Lung (tissue), 12 donors: ENCODE data around the gene FAM120B. TPM values are rescaled to one million over a fixed set of nuclear protein-coding genes. Genes with fewer than 3 reads are reported as not detected.

Source experiments
- ATAC-seq: fragments of 200-7000 bp; cut with Tn5 transposase; one replicate; pipeline ENCODE4 v1.9.1; 2020; ENCODE audit warnings: moderate number of reproducible peaks; ENCODE audit not compliant: insufficient read depth, low FRiP score
- DNase-seq, 3 donors: peaks; one replicate each; pipeline ENCODE4 v3.0.0-alpha.2; 2013 to 2017
- H3K27ac ChIP-seq, 2 donors: one replicate each; pipeline ENCODE4 v1.5.1; 2013; ENCODE audit warnings: mild to moderate bottlenecking in 2 of 2, moderate library complexity in 2 of 2, control low read depth in 1 of 2, inconsistent platforms in 1 of 2, low read depth in 1 of 2, low read length in 1 of 2
- H3K27me3 ChIP-seq, 3 donors: one replicate each; pipeline ENCODE4 v1.5.1; 2013; ENCODE audit warnings: low read length in 2 of 3; ENCODE audit not compliant: control insufficient read depth in 3 of 3, insufficient read depth in 3 of 3
- H3K36me3 ChIP-seq, 4 donors: one replicate each; pipeline ENCODE4 v1.5.1; 2013; ENCODE audit warnings: low read length in 4 of 4, mild to moderate bottlenecking in 1 of 4, moderate library complexity in 1 of 4; ENCODE audit not compliant: control insufficient read depth in 4 of 4, insufficient read depth in 4 of 4
- H3K4me1 ChIP-seq, 5 donors: one replicate each; pipeline ENCODE4 v1.5.1; 2013; ENCODE audit warnings: low read length in 5 of 5, mild to moderate bottlenecking in 2 of 5, moderate library complexity in 1 of 5; ENCODE audit not compliant: control insufficient read depth in 5 of 5, insufficient read depth in 5 of 5
- H3K4me3 ChIP-seq: one replicate; pipeline ENCODE4 v1.5.1; 2013; ENCODE audit warnings: mild to moderate bottlenecking, control low read depth, moderate library complexity
- H3K9ac ChIP-seq, 2 donors: one replicate each; pipeline ENCODE4 v1.5.1; 2013; ENCODE audit warnings: low read length in 2 of 2, control low read depth in 1 of 2; ENCODE audit not compliant: insufficient read depth in 1 of 2
- H3K9me3 ChIP-seq, 4 donors: one replicate each; pipeline ENCODE4 v1.5.1; 2013; ENCODE audit warnings: low read length in 3 of 4, mild to moderate bottlenecking in 1 of 4, moderate library complexity in 1 of 4; ENCODE audit not compliant: control insufficient read depth in 4 of 4, insufficient read depth in 3 of 4
- CTCF ChIP-seq: IDR thresholded peaks from 2 replicates; pipeline ENCODE4 v1.5.1; 2012; ENCODE audit warnings: mild to moderate bottlenecking; ENCODE audit errors: control extremely low read depth, extremely low read depth
- WGBS, 2 donors: extraction: QIAGEN DNeasy Blood & Tissue Kit; methylation state at CpG; one replicate each; pipeline ENCODE4 v1.1.7; 2013; 5-methylcytosine and 5-hydroxymethylcytosine counted together
- polyA plus RNA-seq, 2 donors: library from polyadenylated mRNA; stranded (reverse); fragments of 200-250 nt; gene quantifications; one replicate each; pipeline ENCODE4 v1.2.1, GENCODE V29; 2013
- total RNA-seq, 2 donors: library from RNA; depleted of rRNA in 1 of 2; stranded (reverse); fragments of >200 nt in 1 of 2; gene quantifications; one replicate each; pipeline ENCODE4 v1.2.1, GENCODE V29; 2014 to 2021
- donor health status: control.
- donor health status: control.
- donor health status: Bipolar disorder and iron deficiency.
- donor health status: healthy.
- donor health status: DM: yes; HTN: yes; CAD: no.

The FAM120B gene
- total and polyA plus RNA-seq, 4 donors: 8.5 to 35.6 (median 20.7) TPM

GRCh38 chr6:170368544-170368943 is 62.0 kb downstream of the FAM120B start:
- Histone ChIP-seq H3K4me1 (peaks cover 0 to 36% (median 7%) of the 10 kb centered on the region in 5 donors), H3K4me3 (no peak overlapping the region), H3K9ac (no peak overlapping the region), H3K27me3 (no peaks in the 10 kb centered on the region), H3K27ac (no peak overlapping the region), H3K36me3 (peaks cover 0 to 28% (median 2%) of the 10 kb centered on the region in 4 donors), H3K9me3 (no peaks in the 10 kb centered on the region)
- no peak for TF ChIP-seq CTCF
- ATAC-seq (no peak), DNase-seq (no peak)
- WGBS, 2 donors: 80 to 98% methylated on average over 2 of the region's 2 CpGs

- 85 to 98% methylated on average over 3 to 5 of the region's 5 CpGs for WGBS, 2 donors
- no peak overlapping the region for H3K27ac ChIP-seq
- H3K36me3 ChIP-seq: peaks cover 0 to 25% (median 0%) of the 10 kb centered on the region in 4 donors
- H3K9me3 ChIP-seq: no peaks in the 10 kb centered on the region
- no peak for ATAC-seq
- no peaks in the 10 kb centered on the region for H3K27me3 ChIP-seq
- no peak for DNase-seq
- H3K4me3 ChIP-seq: no peak overlapping the region
- no peak overlapping the region for H3K9ac ChIP-seq
- peaks cover 0 to 36% (median 7%) of the 10 kb centered on the region in 5 donors for H3K4me1 ChIP-seq
- no peak for TF ChIP-seq CTCF
Measured at GRCh38 chr6:170369403-170369802, 62.8 kb downstream of the FAM120B start.

GRCh38 chr6:170370416-170370815 is 63.9 kb downstream of the FAM120B start:
- H3K9ac ChIP-seq: no peak overlapping the region
- no peak overlapping the region for H3K27ac ChIP-seq
- no peaks in the 10 kb centered on the region for H3K9me3 ChIP-seq
- no peak overlapping the region for H3K4me3 ChIP-seq
- ATAC-seq (no peak), DNase-seq (no peak)
- WGBS, 2 donors: 79 to 83% methylated on average over 6 of the region's 6 CpGs
- H3K4me1 ChIP-seq: peaks cover 0 to 36% (median 7%) of the 10 kb centered on the region in 5 donors
- H3K27me3 ChIP-seq: no peaks in the 10 kb centered on the region
- peaks cover 0 to 25% (median under 1%) of the 10 kb centered on the region in 4 donors for H3K36me3 ChIP-seq
- TF ChIP-seq CTCF: no peak

DNA sequence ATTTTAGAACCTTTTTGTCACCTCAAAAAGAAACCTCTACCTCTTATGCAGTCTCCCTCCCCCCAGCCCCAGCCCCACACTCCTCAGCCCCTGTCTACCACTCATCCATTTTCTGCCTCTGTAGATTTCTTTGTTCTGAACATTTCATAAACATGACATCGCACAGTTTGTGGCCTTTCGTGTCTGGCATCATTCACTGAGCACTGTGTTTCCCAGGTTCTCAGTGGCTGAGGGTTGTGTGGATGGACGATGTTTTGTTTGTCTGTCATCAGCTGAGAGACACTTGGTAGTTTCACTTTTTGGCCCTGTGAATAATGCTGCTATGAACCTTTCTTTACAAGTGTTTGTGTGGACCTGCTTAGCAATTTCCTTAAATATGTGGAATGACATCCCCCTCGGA is 64.5 kb downstream of the FAM120B start:
- H3K27ac ChIP-seq: no peak overlapping the region
- no peak for TF ChIP-seq CTCF
- DNase-seq: no peak
- H3K27me3 ChIP-seq: no peaks in the 10 kb centered on the region
- WGBS, 2 donors: 77 to 82% methylated on average over 4 of the region's 4 CpGs
- no peak overlapping the region for H3K9ac ChIP-seq
- no peak overlapping the region for H3K4me3 ChIP-seq
- H3K4me1 ChIP-seq: peaks cover 0 to 31% (median 7%) of the 10 kb centered on the region in 5 donors
- no peaks in the 10 kb centered on the region for H3K9me3 ChIP-seq
- ATAC-seq: no peak
- H3K36me3 ChIP-seq: peaks cover 0 to 24% (median 3%) of the 10 kb centered on the region in 4 donors
